Measurements from ENCODE around the gene TNFSF10.

TNFSF10 gene

DNA sequence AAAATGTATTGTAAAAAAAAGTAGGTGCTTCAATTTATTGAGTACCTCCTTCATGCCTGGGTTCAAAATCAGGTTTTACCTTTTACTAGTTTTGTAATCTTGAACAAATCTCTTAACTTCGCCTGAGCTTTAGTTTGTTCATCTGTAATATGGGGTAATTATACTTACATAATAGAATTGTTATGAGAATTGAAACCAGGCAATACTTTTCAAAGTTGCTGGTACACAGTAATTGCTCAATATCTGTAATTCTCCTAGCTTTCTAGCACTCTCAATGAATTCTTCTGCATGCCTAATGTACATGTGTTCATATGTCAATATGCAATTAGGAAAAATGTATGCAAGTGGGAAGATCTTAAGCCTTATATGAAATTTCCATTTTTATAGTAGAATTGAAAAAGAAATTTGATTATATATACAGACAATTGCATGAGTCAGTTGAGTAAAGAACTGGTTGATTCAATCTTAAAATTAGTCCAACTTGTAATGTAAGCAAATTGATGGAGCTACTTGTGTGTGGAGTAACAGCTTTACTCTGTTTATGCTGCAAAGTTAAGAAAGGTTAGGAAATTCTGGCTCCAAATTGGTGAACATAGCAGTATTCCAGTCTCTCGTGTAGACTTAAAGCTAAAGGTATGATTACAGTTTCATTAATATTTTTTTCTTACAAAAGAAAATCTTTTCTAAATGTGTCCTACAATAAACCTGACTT is 4.1 kb downstream of the TNFSF10 start:
- Histone ChIP-seq H3K27me3 (replicated peaks) (no peaks in the 10 kb centered on the region), H3K36me3 (replicated peaks) (no peaks in the 10 kb centered on the region), H3K4me3 (ENCODE audit: low read depth, low read length) (no peak overlapping the region), H3K27ac (no peak overlapping the region)
- TF ChIP-seq, protein P1, sequence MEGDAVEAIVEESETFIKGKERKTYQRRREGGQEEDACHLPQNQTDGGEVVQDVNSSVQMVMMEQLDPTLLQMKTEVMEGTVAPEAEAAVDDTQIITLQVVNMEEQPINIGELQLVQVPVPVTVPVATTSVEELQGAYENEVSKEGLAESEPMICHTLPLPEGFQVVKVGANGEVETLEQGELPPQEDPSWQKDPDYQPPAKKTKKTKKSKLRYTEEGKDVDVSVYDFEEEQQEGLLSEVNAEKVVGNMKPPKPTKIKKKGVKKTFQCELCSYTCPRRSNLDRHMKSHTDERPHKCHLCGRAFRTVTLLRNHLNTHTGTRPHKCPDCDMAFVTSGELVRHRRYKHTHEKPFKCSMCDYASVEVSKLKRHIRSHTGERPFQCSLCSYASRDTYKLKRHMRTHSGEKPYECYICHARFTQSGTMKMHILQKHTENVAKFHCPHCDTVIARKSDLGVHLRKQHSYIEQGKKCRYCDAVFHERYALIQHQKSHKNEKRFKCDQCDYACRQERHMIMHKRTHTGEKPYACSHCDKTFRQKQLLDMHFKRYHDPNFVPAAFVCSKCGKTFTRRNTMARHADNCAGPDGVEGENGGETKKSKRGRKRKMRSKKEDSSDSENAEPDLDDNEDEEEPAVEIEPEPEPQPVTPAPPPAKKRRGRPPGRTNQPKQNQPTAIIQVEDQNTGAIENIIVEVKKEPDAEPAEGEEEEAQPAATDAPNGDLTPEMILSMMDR (IDR thresholded peaks at IDR 0.05; ENCODE audit: low read depth, low read length, missing control alignments), result no peak
- DNase-seq, result no peak
- in situ Hi-C loops (cut with HindIII; ENCODE audit: low pct_ligation_motif_present, low sequenced_read_pairs), result no loop called here

DNA sequence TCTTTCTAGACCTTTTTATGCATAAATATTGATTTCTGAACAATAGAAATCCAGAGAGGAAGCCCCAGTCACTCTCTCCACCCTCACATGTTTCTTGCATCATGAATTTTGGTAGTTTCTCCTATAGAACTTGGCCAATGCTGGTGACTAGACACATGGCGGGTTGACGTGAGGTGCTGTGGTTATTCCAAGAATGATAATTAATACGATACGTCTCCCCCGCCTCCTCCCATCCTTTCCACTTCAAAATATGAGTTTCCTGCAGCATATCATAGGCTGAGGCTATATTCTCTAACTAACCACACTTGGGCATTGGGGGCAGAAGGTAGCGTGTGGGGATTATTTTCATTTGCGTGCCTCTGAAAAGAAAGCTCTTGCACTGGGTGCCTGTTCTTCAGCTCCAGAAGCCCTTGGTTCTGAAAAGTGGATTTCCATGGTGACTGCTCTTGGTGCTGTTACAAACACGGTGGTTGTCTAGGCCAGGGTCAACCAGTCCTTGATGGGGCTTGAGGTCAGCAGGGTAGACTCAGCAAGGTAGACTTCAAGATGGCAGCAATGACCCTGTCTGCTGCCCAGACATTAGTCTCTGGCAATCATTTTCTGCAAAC is 5.3 kb downstream of the TNFSF10 start:
- H3K4me3 ChIP-seq (ENCODE audit: low read depth, low read length), result no peak overlapping the region
- H3K27me3 ChIP-seq (replicated peaks), result no peaks in the 10 kb centered on the region
- DNase-seq, result no peak
- H3K36me3 ChIP-seq (replicated peaks), result no peaks in the 10 kb centered on the region
- TF ChIP-seq, protein P1 (IDR thresholded peaks at IDR 0.05; ENCODE audit: low read depth, low read length, missing control alignments), result no peak
- in situ Hi-C loops (cut with HindIII; ENCODE audit: low pct_ligation_motif_present, low sequenced_read_pairs), result no loop called here
- no peak overlapping the region for H3K27ac ChIP-seq

DNA sequence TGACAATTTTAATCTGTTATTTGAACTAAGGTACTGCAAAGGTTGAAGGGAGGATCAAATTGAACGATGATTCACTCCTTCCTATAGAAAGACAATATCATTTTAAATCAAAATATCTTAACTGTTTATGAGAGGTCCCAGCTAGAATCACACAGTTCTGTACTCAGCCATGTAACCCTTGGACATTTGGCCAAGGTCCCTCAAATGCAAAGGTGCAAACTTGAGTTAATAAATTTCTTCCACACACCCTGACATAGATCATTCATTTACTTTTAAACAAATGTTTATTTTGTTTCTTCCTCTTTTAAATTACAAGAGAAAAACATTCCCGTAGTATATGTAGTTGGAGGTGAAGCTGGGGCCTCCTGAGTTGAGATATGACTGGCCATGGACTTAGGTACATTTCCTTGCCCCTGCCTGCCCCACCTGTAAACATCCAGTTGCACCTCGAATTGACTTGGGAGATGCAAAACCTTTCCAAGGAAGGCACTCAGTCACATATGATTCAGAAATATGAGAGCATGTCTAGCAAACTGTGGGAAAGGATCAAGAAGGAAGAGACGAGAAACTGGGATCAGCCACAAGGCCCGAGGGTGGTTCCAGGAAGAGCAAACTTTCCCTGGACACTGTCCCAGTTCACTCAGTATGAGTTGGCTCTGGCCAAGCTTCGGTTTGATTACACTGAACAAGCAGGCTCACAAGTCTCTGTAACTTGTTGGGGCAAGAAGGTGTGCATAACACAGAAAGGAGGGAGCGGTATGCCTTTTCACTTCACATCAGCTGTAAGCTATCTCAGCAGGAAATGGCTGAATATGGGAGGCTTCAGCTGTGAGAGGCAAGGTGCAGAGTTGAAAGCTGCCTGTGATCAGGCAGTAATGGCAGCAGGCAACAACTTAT is 6.7 kb downstream of the TNFSF10 start:
- H3K36me3 ChIP-seq (replicated peaks), result no peaks in the 10 kb centered on the region
- no peak overlapping the region for H3K27ac ChIP-seq
- peak; percentile 25 for DNase-seq

DNA sequence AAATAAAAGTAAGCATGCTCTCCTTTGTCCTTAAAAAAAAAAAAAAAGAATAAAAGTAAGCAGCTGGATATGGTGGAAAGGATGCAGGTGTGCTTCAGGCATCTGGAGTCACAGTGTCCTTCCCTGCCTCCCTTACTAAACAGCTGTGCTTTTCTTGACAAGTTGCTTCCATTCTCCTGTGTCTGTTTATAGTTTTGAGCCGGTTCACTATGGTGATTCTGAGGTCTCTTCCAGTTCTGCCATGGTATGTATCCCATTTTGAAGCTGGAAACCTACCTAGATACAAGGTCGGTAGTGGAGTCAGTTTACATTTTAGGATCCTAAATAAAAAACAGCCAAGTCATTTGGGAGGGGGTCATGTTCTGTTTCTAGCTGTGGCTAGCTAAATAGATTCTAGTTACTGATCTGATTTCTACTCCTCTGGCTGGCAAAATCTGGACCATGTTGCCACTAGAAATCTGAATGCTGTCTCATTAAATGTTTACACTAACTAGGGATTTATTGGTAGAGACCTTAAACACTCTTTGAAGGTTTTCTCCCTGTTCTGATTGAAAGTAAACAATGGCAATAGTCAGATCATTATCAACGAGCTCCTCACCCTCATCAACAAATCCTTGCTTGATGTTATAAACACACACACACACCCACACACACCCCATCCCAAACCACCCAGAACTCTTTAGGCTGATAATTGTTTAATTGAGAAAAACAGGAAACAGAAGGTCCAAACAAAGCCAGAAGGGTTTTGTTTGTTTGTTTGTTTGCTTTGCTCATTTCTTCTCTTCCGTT is 7.9 kb downstream of the TNFSF10 start:
- in situ Hi-C loops (cut with HindIII; ENCODE audit: low pct_ligation_motif_present, low sequenced_read_pairs), result no loop called here
- TF ChIP-seq, protein P1 (IDR thresholded peaks at IDR 0.05; ENCODE audit: low read depth, low read length, missing control alignments), result no peak
- DNase-seq, result no peak
- Histone ChIP-seq H3K36me3 (replicated peaks) (no peaks in the 10 kb centered on the region), H3K27ac (no peak overlapping the region), H3K27me3 (replicated peaks) (no peaks in the 10 kb centered on the region), H3K4me3 (ENCODE audit: low read depth, low read length) (no peak overlapping the region)

More for the DNA sequence above, 6.7 kb downstream of the TNFSF10 start:
- Histone ChIP-seq H3K27me3 (replicated peaks) (no peaks in the 10 kb centered on the region), H3K4me3 (ENCODE audit: low read depth, low read length) (no peak overlapping the region)
- TF ChIP-seq, protein P1 (IDR thresholded peaks at IDR 0.05; ENCODE audit: low read depth, low read length, missing control alignments), result no peak
- in situ Hi-C loops (cut with HindIII; ENCODE audit: low pct_ligation_motif_present, low sequenced_read_pairs), result no loop called here

DNA sequence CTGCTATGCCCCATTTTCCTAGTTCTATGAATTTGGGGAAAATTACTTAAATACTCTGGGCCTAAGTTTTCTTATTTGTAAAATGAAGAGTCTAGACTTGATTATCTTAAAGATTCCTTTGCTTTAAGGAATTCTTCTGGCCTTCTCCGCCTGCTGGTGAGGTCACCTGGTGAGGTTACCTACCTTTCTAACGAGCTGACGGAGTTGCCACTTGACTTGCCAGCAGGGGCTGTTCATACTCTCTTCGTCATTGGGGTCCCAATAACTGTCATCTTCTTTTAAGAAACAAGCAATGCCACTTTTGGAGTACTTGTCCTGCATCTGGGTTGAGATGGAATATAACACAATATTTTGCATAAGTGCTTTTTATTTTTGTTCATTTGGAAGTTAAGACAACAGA is 8.6 kb downstream of the TNFSF10 start:
- DNase-seq, result no peak
- in situ Hi-C loops (cut with HindIII; ENCODE audit: low pct_ligation_motif_present, low sequenced_read_pairs), result no loop called here
- H3K27me3 ChIP-seq (replicated peaks), result no peaks in the 10 kb centered on the region
- no peak overlapping the region for H3K27ac ChIP-seq
- H3K36me3 ChIP-seq (replicated peaks), result no peaks in the 10 kb centered on the region
- TF ChIP-seq, protein P1 (IDR thresholded peaks at IDR 0.05; ENCODE audit: low read depth, low read length, missing control alignments), result no peak
- no peak overlapping the region for H3K4me3 ChIP-seq (ENCODE audit: low read depth, low read length)
